ENCODE results near the gene PPIP5K2.
"Not testable (repeated sequence)": the region's sequence is repeated elsewhere in the genome, so short reads cannot be mapped to it uniquely, and the experiment has no call there.

PPIP5K2 gene

DNA sequence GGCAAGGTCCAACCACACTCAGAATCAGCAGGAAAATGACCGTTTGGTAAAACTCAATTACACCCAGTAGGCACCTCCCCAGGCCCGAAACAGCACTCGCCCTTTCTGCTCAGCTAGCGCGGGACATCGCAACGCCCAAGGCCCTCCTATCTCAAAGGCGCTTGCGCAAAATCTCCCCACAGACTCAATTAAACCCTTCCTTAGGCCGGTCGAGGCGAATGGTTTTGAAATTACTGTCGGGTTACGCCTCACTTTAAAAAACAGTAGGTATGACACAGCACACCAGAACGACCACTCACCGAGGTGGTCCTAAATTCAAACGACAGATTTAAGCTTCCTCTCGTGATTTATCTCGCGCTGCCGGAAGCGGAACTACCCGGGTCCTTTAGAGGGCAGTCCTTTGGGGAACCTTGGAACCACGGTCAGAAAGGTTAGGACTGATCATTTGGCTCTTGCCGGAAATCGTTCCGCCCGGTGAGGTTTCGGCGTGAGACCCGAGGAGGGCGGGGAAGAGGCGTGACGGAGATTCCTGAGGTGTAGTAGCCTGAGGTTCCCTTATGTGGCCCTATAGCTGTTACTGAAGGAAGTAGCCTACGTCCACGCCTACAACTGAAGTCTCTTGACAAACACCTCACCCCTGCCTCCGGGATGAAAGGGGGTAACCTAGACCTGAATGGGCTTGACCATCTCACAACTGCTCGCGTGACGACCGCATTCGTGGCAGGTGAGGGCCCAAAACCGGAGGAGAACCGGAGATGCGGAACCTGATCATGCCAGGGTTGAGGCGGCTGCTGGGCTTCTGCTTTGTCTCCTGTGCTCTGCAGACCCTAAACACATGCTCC is at the start of gene PPIP5K2, which contains the start of gene GIN1:
PPIP5K2 (plus strand) TSS at position 537 of the 842 bp plus-strand sequence. CDS start 9,289 bp downstream, outside the sequence.
GIN1 (minus strand) TSS at position 374 of the 842 bp plus-strand sequence. CDS start 11,431 bp downstream, outside the sequence.
- peak; percentile 90 to 97 for DNase-seq (ENCODE audit: low read depth in 2 of 2)

DNA sequence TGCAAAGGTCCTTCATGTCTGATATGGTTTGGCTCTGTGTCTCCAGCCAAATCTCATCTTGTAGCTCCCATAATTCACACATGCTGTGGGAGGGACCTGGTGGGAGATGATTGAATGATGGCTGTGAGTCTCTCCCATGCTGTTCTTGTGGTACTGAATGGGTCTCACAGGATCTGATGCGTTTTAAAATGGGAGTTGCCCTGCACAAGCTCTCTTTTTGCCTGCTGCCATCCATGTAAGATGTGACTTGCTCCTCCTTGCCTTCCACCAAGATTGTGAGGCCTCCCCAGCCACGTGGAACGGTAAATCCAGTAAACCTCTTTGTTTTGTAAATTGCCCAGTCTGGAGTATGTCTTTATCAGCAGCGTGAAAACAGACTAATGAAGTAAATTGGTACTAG is 46.6 kb upstream of the PPIP5K2 start:
- not testable (repeated sequence) for DNase-seq (ENCODE audit: low read depth in 2 of 2)

DNA sequence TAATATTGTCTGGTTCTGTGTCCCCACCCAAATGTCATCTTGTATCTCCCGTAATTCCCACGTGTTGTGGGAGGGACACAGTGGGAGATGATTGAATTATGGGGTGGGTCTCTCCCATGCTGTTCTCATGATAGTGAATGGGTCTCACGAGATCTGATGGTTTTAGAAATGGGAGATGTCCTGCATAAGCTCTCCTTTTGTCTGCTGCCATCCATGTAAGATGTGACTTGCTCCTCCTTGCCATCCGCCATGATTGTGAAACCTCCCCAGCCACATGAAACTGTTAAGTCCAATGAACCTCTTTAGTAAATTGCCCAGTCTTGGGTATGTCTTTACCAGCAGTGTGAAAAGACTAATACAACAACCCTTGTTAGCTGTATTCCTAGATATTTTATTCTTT is 44.7 kb upstream of the PPIP5K2 start:
- DNase-seq (ENCODE audit: low read depth in 2 of 2), result no peak

DNA sequence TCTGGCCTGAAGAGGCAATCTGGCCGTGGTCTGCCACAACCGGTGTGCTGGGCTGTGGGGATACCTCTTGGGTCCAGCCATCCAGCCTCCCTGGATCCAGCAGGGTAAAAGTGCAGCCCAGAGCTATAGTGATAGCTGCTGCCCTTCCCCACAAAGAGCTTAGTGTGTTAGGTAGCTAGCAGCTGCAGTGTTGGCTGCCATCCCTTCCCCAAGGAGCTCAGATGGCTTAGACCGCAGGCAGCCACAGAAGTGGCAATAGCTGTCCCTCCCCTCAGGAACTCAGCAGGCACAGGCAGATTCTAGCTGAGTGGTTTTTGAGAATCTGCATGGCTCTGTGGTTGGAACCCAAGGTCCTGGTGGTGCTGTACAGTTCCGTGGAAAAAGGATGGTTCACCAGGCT is 40.3 kb upstream of the PPIP5K2 start:
- DNase-seq (ENCODE audit: low read depth in 2 of 2), result no peak

DNA sequence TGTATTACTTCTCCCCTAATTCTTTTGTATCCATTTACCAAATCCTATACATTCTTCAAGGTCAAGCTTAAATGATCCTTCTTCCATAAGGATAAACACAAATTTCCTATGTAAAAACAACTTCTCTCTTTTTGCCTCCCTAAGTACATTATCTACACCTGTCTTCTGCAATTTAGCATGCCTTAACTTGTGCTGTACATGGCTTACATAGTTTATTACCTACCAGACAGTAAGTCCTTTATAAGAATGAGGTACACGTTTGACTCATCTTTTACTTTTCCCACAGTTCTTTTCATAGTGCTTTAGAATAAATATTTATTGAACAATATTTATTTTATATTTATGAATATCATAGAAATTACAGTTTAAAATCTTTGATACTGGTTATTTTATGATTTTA is 33.6 kb upstream of the PPIP5K2 start:
- no peak for DNase-seq (ENCODE audit: low read depth in 2 of 2)

DNA sequence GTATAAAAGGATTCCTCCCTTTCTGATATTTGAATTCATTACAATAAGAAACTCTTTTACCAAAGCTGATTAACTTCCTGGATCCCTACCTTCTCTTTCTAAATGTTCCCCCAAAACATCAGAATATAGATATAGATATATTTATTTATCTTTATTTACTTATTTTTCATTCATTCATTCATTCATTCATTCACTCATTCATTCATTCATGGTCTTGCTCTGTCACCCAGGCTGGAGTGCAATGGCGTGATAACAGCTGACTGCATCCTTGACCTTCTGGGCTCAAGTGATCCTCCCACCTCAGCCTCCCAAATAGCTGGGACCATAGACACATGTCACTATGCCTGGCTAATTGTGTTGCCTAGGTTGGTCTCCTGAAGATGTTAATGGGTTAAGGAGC is 30.8 kb upstream of the PPIP5K2 start:
- DNase-seq (ENCODE audit: low read depth in 2 of 2), result no peak

DNA sequence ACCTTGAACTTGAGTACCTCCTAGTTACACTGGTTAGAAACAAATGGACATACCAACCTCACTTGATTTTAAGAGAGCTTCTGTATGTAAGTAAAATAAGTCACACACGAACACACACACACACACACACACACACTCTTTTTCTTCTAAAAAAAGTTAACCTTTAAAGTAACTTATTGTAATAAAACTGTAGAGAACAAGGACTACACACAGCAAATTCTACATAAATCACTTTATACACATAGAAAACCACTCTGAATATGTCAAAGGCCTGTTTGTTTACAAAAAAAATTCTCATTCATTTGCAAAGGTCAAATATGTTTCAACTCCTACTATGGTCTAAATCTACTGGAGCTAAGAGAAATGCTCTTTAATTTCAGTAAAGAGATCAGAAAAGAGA is 29.3 kb upstream of the PPIP5K2 start:
- no peak for DNase-seq (ENCODE audit: low read depth in 2 of 2)

DNA sequence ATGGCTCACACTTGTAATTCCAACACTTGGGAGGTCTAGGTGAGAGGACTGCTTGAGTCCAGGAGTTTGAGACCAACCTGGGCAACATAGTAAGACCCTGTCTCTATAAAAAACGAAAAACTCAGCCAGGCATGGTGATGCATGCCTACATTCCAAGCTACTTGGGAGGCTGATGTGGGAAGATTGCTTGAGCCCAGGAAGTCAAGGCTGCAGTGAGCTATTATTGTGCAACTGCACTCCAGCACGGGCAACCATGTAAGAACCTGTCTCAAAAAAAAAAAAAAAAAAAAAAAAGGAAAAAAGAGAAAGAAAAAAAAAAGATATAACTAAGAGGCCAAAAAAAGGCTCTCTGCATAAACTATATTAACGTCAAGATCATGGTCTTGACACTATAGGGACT is 27.4 kb upstream of the PPIP5K2 start:
- no peak for DNase-seq (ENCODE audit: low read depth in 2 of 2)

DNA sequence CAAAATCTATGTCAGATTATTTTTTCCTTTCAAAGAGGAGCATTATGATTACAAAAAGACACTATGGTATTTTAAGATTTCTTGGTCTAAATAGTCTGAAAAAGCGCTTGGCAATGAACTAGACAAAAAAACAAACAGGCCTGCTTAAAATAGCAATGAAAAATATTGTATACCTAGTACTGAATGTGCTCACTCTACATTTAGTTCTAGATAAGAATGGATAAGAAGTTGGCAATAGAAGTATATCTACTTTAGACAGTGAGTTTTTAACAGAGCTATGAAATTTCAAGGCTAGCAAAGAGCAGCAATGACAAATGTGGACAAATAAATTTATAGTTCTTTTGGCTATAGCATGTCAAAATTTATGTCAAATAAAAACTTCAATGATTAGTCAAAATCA is 26.4 kb upstream of the PPIP5K2 start:
- DNase-seq (ENCODE audit: low read depth in 2 of 2), result no peak

DNA sequence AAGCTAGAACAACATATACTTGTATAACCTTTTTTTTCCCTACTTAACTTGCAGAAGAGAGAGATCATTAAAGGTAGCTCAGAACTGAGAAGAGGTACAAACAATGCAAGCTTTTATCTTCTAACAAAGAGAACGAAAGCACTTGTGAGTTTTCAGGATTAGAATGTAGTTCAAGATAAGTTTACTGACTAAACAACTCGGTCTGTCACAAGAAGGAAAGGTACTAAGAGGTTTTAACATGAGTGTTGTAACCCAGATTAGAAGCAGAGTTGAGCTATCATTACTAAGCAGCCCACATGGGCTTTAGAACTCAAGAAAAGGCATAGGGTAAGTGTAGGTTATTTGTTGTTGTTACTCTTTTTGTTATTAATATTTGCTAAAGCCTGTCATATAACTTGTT is 25.4 kb upstream of the PPIP5K2 start:
- no peak for DNase-seq (ENCODE audit: low read depth in 2 of 2)

DNA sequence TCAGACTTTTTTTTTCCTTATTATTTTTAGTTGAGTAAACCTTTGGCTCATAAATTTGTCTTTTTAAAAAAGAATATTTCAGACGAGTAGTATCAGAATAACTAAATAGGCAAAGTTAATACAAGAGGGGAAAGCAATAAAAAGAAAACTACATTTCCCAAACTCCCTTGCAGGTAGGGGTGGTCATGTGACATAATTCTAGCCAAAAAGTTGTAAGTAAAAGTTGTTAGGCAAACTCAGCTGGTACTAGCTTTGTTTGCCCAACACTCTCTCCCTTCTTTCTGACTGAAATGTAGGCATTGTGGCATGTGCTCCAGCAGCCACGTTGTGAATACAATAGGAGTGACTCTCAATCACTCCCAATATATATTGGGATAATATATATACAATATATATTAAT is 21.1 kb upstream of the PPIP5K2 start:
- DNase-seq (ENCODE audit: low read depth in 2 of 2), result no peak

DNA sequence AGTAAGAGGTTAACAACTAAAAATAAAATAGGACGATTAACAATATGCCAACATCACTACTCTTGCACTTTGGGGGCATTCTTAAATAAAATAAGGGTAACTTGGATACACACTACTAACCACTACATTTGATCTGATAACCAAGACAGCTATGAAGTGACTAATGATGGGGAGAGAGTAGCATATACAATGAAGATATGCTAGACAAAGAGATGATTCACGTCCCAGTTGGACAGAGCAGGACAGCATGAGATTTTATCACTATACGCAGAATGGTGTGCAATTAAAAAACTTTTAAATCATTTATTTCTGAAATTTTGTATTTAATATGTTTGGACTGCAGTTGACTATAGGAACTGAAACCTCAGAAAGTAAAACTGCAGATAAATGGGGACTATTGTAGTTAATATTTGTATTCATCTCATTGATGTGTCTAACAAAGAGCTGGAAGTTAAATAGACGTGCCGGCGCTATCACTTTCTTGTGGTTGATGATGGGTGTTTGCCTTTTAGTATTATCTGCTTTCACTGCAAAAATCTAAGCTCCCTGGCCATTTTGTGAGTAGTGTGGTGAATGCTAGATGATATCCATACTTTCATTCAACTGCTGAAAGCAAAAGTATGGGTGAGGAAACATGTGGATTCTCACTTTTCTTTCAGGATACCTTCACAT is 18.9 kb upstream of the PPIP5K2 start:
- DNase-seq (ENCODE audit: low read depth in 2 of 2), result no peak

DNA sequence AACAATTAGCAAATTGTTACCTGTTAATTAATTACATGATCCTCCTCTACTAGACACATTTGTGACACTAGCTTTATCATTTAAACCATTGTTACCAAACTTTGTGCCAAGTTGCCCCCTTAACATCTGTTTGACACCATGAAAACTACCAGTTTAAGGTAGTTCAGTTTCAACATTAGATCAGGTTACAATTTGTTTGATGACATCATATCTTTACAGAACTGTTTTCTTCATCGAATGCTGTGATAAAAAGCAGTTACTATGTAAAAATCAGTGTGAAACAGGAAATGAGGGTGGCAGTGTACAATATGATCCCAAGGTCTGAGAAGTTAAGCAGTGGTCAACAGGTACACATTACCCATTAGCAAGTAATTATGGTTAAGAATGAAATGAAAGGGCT is 17.9 kb upstream of the PPIP5K2 start:
- no peak for DNase-seq (ENCODE audit: low read depth in 2 of 2)

DNA sequence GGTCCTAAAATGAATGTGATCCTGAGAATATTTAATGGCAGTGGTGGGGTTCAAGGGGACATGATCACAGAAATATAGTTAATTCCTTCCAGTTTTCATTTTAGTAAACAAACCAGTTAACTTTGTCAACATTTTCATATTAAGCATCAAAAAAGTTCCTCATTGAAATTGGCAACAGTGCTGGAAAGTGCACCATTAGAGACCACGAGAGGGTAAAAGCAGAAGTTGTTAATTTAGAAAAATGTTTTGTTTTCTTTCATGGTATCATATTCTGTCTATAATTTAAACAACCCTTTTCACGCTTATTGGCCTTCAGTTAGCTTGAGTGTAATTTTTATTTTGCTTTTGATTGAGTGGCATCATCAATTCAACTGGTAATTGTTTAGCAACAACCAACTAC is 12.0 kb upstream of the PPIP5K2 start:
- DNase-seq (ENCODE audit: low read depth in 2 of 2), result no peak

DNA sequence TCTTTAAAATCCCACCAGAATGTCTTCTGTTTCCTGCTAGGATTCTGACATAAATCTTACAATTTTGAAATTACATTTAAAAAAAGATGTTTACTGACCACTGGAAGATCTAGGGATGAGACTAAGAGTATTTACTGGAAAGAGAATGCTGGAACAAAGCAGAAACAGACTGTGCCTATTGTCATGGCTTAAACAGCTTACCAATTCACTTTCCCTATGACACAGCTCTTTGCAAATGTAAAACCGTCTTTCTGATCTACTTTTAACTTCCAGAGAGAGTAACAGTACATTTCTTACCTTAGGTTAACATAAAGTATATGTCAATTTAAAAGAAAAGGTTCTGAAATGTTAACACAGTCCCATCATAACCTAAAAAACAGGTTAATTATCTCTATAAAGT is 10.8 kb upstream of the PPIP5K2 start:
- no peak for DNase-seq (ENCODE audit: low read depth in 2 of 2)

DNA sequence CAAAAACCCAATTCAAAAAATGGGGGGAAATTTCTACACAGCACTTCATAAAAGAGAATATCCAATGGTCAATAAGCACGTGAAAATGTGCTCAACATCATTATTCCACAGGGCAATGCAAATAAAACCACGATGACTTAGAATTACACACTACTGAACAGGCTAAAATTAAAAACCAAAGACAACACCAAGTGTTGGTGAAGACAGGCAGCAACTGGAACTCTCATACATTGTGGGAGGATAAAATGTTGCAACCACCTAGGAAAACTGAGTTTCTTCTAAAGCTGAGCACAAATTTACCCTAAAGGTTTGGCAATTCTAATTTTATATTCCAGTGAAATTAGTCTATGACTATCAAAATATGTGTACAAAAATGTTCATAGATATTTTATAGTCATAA is 9.7 kb upstream of the PPIP5K2 start:
- DNase-seq (ENCODE audit: low read depth in 2 of 2), result no peak

DNA sequence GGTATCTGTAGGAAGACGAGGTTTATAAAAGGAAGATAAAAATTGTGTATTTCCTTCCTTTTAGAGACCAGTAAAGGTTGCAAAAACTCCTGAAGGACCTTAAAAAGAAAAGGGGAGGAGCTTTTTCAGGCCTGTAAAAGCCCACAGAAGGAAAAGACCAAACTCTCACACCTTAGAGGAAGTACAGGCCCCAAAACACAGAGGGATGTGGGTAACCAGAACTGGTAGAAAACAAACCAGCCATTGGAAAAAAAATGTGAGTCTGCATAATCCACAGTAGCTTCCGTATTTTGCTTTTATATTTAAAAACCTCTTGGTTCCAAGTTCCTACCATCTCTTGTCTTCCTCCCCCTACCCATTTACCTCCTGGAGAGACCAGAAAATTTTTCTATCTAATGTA is 8.6 kb upstream of the PPIP5K2 start:
- peak in 1 of 2 donors; percentile 0 for DNase-seq (ENCODE audit: low read depth in 2 of 2)

DNA sequence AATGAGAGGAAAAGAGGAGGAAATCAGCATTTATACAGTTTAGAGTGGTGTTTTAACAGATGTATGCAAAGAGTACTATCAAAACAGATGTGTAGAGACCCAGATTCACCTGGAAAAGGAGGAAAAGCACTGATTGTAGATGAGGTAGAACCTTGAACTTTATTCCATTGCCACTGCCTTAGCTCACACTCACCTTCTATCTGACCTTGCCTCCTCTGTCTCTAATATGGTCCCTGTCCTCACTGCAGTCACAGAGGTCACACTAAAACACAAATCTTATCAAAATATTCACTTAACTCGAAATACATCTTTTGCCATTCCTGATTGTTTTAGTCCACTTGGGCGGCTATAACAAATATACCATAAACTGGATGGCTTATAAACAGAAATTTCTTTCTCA is 7.2 kb upstream of the PPIP5K2 start:
- no peak for DNase-seq (ENCODE audit: low read depth in 2 of 2)

DNA sequence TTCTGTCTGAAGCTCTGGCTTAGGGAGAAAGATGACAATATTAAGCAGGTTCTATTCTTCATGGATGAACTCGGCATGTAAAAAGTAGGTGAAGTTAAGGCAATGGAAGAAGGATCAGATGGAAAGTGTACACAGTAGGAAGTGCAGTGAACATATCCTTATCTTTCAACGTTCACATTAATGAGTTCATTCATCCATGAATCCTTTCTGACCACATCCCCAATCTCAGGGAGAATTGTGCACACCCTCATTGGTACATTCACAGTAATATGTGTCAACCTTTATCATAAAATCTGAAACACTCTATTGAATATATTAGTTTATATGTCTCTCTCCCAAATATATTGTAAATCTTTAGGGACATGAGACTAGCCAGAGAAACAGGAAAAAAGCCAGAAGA is 5.7 kb upstream of the PPIP5K2 start:
- no peak for DNase-seq (ENCODE audit: low read depth in 2 of 2)

DNA sequence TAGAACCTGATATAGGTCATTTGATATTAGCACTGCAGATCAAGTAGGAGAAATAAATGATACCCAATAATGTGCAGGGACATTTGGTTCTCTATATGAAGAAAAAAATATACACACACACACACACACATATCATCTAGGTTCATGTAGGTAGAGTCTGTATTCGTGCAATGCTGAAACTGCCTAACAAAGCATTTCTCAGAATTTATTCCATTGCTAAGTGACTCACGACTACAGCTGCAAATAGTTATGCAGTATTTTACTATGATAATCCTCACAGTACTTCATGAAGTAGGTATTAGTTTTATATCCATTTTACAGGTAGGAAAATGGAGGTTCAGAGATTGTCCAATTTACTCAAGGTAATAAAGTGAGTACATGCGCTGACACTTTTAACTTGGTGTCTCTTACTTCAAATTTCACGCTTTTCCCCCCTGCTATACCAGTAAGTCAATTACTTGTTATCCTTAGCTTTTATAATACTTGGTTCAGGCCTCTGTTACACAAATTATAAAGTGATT is 2.6 kb upstream of the PPIP5K2 start:
- DNase-seq (ENCODE audit: low read depth in 2 of 2), result no peak

DNA sequence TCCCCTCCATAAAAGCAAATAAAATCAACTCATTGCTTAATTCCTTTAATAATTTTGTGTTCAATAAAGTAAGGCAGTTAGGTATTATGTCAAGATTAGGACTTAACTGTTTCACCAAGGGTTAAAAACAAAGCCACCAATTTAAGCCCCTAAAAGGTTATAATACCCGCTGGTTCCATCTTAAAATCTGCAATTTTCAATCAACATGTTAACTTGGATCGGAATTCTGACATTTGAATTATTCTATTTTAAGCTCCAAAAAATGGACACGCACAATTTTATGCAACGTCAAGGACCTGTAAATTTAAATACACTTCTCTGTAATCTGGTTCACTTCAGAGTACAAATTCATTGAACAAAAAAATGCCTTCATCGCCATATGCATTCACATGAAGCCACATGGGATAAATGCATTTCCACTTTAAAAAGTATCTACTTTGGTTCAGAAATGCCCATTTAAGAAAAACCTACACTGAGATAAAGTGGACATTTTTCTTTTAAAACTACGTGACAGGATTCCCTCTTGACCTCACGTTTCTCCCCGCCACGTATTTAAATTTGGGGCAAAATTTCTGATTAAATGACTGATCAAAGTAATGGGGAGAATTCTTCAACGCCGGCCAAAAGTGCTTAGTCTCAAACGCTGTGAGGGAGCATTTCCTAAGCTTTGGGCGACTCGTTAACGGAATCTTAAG is 884 bp upstream of the PPIP5K2 start:
- no peak for DNase-seq (ENCODE audit: low read depth in 2 of 2)

DNA sequence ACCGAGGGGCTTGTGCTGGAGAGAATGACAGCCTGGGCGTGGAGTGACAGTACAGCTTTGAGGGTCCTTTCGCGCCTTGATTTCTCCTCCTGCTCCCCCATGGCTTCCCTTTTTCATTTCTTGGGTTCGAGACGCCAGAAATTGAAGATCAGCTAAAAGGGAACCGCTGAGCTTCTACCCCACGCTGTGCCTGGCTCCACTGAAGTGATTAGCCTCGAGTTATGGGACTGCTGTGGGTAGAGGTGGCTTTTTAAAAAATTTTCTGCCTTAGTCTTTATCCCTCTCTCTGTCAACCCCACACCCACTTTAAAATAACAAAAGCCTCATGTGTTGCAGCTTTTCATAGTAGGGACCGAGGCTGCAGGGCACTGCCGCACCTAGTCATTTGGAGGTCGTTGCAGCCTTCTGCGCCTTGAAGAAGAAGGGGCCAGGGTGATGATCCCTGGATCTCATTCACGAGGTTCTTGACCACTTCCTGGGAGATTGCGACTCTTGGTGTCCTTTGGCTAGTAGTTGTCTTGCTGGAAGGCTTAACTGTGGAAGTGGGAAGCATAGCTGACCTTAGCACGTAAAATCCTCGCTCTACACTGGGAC is 603 bp downstream of the PPIP5K2 start:
- no peak for DNase-seq (ENCODE audit: low read depth in 2 of 2)

All from stimulated activated CD8-positive, alpha-beta memory T cell treated with anti-CD3 and anti-CD28 coated beads, Interleukin-7, amount 100 ng/mL, for 4 hours (primary cell).